NCI-H748 treated with DMSO at 0.1 percent for 48 hours (cell line): ENCODE measurements around the gene PCDHGC3.

Experiments
- DNase-seq: peaks from one replicate; lab custom pipeline; 2025; lab: John Stamatoyannopoulos, UW

The PCDHGC3 gene

DNA sequence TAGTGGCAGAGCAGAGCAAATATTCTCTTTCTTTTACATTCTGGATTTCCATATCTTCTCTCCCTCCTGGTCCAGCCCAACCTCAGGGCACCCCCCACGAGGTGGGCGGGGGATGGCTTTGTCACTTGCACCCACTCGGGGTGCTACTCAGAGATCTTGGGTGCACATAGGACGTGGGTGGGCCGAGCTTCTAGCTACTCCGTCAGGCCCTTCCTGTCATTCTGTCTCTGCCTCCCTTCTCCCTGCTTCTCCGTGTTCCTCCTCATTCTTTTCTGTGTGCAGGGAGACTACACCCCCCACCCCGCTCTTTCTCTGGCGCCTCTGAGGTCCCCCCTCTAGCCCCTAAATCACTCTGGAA lies 32.7 kb downstream of the PCDHGC3 start:
- DNase-seq: no peak

DNA sequence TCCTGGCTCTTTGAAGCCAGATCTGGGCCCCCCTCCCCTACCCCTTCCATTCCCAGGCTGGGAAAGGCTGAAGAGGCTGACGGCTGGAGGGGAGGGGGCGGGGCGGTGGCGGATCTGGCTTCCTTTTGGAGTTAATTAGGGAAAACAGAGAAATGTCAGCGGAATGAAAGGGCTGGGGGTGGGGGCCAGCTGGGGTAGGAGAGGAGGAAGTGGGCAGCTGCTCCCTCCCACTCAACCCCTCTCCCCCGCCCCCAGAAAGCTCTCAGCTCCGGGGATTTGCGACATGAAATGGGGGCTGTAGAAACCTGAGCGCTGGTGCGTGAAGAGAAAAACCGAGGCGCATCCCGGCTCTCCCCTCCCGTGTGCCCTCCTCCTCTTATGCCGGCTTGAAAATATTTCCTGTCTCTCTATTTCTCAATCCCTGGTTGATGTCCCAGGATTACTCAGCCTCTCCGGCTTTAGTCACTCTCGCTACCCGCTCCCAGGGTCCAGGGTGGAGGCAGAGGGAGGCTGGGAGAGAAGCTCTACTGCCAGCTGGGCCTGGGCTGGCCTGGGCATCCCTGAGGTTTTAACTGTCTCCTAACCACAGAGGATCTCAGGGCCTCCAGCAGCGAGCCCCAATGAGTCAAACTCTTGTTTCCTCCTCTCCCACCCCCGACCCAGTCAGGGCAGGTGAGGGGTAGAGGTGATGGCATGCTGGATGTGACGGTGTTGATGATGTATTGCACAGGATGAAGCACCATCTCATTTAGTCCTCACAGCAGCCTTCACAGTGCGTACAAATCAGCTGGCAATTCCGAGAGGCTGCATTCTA lies 33.2 kb downstream of the PCDHGC3 start:
- no peak for DNase-seq

DNA sequence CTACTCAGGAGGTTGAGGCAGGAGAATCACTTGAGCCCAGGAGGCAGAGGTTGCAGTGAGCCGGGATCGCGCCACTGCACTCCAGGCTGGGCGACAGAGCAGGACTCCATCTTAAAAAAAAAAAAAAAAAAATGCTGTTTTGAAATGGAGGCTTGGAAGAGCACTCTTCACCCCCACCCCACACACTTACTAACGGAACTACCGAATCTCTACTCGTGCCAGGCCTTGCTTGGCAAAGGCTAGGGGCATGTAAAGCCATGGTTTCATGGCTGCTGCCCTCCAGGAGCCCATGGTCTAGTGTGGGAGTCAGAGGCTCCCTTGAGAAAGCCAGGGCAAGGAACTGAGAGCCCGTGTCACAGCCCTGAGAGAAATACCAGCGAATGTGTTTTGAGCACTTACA lies 34.4 kb downstream of the PCDHGC3 start:
- no peak for DNase-seq

DNA sequence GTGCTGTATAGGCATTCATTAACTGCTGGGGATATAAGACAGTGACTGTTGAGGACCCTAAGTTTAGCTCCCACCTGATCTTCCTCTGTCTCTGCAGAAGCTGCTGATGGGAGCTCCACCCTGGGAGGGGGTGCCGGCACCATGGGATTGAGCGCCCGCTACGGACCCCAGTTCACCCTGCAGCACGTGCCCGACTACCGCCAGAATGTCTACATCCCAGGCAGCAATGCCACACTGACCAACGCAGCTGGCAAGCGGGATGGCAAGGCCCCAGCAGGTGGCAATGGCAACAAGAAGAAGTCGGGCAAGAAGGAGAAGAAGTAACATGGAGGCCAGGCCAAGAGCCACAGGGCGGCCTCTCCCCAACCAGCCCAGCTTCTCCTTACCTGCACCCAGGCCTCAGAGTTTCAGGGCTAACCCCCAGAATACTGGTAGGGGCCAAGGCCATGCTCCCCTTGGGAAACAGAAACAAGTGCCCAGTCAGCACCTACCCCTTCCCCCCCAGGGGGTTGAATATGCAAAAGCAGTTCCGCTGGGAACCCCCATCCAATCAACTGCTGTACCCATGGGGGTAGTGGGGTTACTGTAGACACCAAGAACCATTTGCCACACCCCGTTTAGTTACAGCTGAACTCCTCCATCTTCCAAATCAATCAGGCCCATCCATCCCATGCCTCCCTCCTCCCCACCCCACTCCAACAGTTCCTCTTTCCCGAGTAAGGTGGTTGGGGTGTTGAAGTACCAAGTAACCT lies 35.3 kb downstream of the PCDHGC3 start:
- DNase-seq: no peak

DNA sequence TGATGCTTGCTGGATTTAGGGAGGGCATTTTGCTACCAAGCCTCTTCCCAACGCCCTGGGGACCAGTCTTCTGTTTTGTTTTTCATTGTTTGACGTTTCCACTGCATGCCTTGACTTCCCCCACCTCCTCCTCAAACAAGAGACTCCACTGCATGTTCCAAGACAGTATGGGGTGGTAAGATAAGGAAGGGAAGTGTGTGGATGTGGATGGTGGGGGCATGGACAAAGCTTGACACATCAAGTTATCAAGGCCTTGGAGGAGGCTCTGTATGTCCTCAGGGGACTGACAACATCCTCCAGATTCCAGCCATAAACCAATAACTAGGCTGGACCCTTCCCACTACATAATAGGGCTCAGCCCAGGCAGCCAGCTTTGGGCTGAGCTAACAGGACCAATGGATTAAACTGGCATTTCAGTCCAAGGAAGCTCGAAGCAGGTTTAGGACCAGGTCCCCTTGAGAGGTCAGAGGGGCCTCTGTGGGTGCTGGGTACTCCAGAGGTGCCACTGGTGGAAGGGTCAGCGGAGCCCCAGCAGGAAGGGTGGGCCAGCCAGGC lies 36.1 kb downstream of the PCDHGC3 start:
- no peak for DNase-seq

DNA sequence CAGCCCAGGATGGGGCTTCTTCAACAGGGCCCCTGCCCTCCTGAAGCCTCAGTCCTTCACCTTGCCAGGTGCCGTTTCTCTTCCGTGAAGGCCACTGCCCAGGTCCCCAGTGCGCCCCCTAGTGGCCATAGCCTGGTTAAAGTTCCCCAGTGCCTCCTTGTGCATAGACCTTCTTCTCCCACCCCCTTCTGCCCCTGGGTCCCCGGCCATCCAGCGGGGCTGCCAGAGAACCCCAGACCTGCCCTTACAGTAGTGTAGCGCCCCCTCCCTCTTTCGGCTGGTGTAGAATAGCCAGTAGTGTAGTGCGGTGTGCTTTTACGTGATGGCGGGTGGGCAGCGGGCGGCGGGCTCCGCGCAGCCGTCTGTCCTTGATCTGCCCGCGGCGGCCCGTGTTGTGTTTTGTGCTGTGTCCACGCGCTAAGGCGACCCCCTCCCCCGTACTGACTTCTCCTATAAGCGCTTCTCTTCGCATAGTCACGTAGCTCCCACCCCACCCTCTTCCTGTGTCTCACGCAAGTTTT lies 36.7 kb downstream of the PCDHGC3 start:
- peak; percentile 55 for DNase-seq

DNA sequence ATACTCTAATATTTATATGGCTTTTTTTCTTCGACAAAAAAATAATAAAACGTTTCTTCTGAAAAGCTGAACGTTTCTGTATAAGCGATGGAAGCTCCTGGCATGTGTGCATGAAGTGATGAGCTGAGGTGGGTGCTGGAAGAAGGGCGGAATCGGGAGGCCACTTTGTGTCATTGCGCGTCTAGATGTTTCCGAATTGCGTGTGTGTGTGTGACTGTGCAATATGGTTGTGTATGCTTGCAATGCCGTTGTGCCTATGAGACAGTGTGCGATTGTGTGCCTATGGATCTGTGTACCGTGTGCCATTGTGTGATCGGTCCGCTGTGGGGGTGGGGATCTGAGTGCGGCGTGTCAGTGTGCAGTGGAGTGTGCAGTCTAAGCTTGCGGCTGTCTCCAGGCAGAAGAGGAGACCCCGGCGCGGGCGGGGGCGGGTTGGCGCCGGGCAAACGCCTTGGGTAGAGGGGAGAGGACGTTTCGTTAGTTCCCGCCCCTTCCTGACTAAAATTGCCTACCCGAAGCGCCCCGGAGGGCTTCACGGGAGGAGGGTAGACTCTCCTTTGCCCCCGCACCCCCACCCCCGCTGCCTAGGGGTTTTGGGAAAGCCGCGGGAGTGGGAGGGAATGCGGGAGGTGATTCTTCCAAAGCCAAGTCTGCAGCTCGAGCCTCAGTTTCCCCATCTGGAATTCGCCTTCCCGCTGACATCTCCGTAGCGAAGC lies 37.3 kb downstream of the PCDHGC3 start:
- DNase-seq: no peak

DNA sequence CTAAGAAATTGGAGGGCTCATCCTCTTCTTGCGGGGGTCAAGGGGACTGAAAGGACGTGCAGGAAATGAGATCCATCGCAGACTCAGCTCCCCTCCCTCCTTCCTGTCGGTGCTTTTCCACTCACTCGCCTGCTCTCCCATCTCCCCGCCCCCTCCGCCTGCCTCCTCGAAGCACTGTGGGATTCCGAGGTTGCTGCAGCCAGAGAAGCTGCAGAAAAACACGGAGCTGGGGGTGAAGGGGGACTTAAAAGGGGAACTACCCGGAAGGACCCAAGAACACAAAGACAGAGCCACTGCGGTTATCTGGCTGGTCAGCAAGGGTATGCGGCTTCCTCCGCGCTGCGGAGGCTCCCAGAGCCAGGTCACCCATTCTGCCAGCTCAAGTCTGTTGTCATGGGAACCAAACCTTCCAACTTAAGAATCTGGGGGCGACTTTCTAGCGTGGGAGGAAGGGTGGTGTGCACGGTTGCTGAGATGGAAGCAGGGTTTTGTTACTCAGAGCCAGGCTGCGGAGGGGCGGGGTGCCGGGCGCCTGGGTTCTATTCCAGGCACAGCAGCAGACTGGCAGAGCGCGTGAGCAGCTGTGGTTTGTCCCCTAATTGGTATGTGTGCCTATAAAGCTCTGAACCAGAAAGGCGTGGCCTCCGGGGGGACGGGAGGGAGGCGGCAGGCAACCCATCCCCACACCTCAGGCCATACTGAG lies 38.0 kb downstream of the PCDHGC3 start:
- peak; percentile 11 for DNase-seq

DNA sequence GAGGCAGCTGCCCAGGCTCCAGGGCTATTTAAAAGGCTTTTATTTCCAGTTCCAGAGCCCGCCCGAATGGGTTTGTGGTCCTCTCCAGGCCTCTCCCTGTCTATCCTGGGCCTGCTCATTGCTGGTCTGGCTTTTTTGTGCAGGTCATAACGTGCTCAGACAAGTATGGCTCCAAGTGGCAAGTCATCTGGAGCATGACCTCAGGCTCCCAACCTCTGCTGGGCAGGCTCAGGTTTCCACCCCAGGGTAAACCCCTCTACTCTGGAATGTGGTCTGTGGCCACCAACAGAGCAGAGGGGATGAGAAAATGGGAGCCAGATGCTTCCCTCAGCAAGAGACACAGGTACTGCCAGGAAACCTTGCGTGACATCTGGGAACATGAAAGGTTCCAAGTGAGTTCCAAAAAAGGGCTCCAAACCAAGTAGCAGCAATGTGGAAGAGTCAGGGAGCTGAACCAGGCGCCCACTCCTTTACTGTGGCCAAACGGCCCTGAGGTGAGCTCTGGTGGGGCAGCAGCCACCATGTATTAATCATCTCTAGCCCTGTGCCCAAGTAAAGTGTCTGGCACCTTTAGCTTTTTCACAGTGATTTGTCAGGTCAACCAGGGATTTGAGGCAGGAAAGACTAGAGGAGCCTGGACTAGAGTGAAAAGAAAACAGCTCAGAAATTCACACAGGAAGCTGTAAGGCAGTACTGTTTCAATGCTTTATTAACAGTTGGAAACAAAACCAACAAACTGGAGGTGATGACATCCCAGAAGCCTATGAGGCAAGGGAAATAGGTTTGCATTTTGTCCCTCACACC lies 38.8 kb downstream of the PCDHGC3 start:
- no peak for DNase-seq

DNA sequence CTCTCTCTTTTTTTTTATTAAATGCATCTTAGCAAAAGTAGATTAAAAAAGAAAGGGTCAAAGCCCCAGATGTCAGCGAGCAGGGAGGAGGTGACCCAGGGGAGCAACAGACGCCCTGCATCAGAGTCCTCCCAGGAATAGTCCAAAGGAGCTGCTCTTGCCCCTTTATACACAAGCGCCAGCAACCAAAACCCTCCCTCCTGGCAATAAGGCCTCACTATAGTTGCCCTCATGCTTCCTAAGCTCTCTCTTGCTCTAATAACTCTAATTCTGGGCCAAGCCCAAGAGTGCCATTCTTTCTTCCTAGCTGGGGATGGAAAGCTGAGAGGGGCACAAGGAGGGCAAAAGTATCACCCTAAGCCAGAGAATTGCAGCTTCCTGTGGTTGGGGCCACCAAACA lies 39.4 kb downstream of the PCDHGC3 start:
- DNase-seq: no peak

DNA sequence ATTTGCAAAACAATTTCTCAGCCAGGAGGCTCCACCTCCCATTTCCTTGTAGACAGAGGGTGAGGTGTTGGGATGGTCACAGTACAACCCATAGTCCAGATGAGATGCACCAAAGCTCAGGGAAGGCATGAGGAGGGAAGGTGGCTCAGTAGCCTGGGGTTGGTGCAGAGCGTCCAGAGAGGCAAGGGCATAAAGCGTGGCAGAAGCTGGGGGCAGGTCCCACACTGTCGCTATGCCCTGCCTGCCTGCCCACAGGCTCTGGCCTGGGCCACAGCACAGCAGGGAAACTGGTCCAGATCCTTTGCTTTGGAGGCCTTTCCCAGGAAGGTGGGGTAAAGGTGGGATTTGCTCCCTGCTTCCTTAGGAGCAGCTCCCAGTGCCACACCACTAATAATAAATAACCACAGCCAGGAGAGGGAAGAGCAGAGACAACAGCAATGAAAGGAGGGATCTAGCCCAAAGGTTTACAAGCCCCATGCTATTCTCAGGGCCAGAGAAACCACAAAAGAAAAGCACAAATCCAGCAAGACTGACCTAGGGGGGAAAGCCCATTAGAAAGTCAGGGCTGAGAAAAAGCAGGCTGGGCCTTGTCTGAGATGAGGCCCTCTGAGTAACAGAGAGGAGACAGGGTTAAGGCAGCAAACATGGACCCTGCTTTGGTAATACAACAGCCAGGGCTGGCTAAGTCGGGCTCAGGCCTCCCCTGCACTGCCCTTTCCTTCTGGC lies 40.3 kb downstream of the PCDHGC3 start:
- DNase-seq: no peak

DNA sequence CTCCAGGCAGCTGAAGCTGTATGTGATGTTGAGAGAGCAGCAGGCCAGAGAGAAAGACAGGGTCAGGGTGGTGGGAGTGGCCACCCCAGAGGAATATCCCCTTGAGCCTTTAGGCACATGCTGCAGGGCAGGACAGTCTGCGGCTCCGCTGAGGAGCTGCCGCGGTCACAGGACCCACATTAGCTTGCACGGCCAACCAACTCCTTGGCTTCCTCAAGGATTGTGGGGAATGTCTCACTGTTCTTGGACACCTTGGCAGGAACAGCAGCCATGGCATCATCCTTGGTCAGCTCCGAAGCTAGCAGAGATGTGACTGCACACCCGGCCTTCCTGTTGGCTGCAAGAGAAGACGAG lies 40.9 kb downstream of the PCDHGC3 start:
- no peak for DNase-seq

DNA sequence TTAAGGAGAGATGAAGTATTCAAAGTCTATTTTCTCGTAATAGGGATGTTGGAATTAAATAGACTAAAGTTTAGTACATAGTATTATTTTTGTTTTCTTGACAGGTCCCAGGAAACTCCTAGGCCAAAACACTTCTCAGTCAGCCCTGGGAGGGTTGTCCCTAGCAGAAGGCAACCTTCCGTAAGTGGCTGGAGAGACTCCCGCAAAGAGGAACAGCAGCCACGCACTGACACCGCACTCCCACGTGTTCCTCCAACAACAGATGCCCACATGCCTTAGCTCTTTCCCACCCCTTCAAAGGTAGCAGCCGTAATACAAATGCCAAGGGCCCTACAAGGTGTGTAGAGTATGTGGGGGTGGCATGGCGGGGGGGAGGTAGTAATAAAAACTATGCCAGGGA lies 41.5 kb downstream of the PCDHGC3 start:
- DNase-seq: no peak

DNA sequence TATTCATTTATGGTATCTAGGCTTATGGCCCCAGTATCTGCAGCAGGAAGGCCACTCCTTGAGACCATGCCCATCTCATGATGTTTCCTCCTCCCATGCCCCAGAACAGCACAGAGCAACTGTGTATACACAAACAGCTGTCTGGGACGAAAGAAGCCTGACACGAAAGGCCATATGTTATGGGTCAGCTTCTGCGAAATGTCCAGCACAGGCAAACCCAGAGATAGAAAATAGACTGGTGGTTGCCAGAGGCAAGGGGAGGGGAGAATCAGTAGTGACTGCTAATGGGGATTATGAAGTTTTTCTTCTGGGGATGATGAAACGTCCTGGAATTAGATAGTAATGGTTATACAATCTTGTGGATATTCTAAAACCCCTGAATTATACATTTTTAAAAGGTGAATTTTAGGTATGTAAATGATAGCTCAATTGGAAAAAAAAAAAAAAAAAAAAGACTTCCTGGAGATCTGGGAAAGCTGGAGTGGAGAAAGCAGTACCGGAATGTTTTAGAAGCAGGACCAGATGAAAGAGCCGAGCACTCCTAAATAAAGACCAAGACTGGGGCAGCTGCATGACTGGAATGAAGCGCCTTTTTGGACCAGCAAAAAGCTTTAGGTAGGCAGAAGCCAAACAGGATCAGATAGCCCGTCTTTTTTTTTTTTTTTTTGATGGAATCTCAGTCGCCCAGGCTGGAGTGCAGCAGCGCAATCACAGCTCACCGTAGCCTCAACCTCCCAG lies 42.3 kb downstream of the PCDHGC3 start:
- DNase-seq: no peak

DNA sequence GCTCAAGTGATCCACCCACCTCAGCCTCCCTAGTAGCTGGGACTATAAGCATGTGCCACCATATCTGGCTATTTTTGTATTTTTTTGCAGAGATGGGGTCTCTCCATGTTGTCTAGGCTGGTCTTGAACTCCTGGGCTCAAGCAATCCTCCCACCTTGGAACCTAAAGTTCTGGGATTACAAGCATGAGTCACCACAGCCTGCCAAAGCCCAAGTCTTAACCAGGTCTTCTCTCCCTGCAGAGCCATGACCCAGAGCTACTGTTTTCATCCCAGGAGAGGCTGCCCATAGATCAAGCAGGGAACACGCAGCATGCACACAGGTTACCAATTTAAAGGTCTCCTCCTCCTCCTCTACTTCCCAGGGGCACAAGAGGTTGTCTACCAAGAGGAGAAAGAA lies 42.9 kb downstream of the PCDHGC3 start:
- DNase-seq: no peak

DNA sequence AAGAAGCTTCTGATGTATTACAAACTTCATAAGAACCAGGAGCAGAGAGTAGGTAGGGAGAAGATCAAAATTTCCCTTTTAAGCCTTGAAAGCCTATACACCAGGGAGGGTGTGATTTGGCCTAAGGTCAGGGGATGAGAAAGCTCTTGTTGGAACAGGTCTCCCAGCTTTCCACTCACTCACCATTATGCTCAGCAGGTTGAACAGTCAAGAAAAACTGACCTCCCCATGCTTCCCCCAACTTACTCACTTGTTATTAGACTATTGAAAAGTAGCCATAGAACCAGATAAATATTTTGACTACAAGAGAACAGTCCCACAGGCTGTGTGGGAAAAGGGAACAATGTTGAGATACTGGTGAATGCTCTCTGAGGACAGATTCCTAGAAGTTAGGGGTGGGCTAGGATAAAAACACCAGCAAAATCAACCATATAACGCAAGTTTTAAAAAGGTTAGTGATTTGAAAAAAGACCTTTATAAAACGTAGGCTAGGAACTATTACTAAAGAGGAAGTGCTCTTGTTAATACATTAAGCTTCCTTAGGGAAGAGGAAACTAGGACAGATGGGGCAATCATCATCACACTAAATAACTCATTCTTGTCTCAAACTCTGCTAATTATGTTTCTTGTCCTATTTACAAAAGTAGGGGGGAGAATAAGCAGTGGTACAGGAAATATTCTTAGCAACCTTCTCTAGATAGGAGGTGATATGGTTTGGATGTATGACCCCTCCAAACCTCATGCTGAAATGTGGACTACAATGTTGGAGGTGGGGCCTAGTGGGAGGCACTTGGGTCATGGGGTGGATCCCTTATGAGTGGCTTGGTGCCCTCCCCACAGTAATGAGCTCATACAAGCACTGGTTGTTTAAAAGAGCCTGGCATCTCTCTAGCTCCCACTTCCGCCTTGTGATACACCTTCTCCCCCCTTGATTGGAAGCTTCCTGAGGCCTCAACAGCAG lies 44.1 kb downstream of the PCDHGC3 start:
- DNase-seq: no peak

DNA sequence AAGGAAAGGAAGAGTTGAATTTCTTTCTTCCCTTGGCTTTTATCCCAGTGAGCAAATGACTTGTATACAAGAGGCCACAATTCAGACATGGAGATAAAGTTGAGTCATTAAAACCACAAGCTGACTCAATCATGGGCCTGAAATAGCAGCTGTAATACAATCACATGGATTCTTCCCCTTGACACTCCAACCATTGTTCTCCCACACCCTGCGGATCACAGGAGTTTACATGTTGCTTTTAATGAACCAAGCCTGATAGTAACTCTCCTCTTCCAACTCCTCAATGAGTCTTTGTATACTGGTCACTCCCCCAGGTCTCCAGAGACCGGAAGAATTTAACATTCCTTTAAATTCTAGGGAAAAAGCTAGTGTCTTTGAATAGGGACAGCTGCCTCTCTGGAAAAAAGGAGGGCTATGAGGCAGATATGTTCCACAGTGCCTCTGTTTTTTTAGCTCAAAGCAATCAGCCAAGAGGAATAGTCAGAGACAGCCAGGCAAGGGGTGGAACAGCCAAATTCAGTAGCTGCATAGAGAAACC lies 45.5 kb downstream of the PCDHGC3 start:
- DNase-seq: no peak

DNA sequence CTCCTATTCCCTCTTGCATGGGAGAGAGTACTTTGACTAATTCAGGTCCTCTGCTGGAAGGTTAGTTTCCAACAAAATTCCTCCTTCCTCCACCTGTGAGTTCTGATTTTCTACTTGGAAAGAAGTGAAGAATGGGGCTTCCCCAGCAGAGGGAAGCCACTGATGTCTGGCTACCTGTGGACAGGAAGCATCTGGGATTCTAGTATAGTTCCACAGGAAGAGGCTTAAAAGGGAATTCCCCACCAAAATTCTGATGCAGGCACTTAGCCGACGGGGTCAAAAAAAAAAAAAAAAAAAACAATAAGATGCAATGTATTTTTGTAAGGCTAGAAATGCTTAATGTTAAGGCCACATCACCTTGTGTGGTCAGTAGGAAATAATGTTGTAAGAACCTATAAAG lies 46.5 kb downstream of the PCDHGC3 start:
- DNase-seq: no peak
